OCI-LY7 (cell line): ENCODE results near the gene LYZL1. TPM values are rescaled to one million over a fixed set of nuclear protein-coding genes. Genes with fewer than 3 reads are reported as not detected.

Experiments used
- BruUV-seq: library from RNA; stranded (reverse); fragments of 400-500 nt; replicated peaks from 2 replicates; lab custom pipeline; 2021; lab: Mats Ljungman, UMichigan
- CTCF ChIA-PET: fragments of 300-600 bp; sonication (Branson Sonifier 250); formaldehyde crosslinking; loops from one replicate; lab custom pipeline; 2022; ENCODE audit warnings: antibody characterized with exemption; ENCODE audit not compliant: unreplicated experiment; lab: Charles Lee
- POLR2A ChIA-PET: fragments of 300-600 bp; sonication (Branson Sonifier 250); formaldehyde crosslinking; loops from one replicate; lab custom pipeline; 2022; ENCODE audit warnings: antibody characterized with exemption; lab: Charles Lee
- DNase-seq: peaks from one replicate; pipeline ENCODE4 v3.0.0-alpha.2; 2015; ENCODE audit warnings: low spot score
- H2AFZ ChIP-seq: fragments of 200-600 bp; sonication (generic), shearing (Covaris generic); 2 replicates; pipeline ENCODE4 v1.6.1; 2014; ENCODE audit warnings: mild to moderate bottlenecking, antibody characterized with exemption, low read length, moderate library complexity
- H3K27ac ChIP-seq: fragments of 200-600 bp; sonication (generic); 2 replicates; pipeline ENCODE4 v1.5.1; 2014; ENCODE audit warnings: mixed run types, low read depth, mild to moderate bottlenecking, moderate library complexity, low read length, inconsistent platforms; ENCODE audit not compliant: poor library complexity, severe bottlenecking
- H3K36me3 ChIP-seq: fragments of 200-600 bp; sonication (generic); 2 replicates; pipeline ENCODE4 v1.6.1; 2014; ENCODE audit warnings: mild to moderate bottlenecking, antibody characterized with exemption, low read length, moderate library complexity, mixed read lengths; ENCODE audit not compliant: insufficient read depth
- H3K4me1 ChIP-seq: fragments of 200-600 bp; sonication (generic); 2 replicates; pipeline ENCODE4 v1.5.1; 2014; ENCODE audit warnings: mild to moderate bottlenecking, low read length; ENCODE audit not compliant: insufficient read depth, poor library complexity, severe bottlenecking
- H3K4me2 ChIP-seq: fragments of 200-600 bp; sonication (generic); 2 replicates; pipeline ENCODE4 v1.6.1; 2014; ENCODE audit warnings: mild to moderate bottlenecking, low read length
- H3K4me3 ChIP-seq: fragments of 200-600 bp; sonication (generic); 2 replicates; pipeline ENCODE4 v1.5.1; 2014; ENCODE audit warnings: mild to moderate bottlenecking, low read depth, low read length; ENCODE audit not compliant: poor library complexity, severe bottlenecking
- H3K79me2 ChIP-seq: fragments of 200-600 bp; sonication (generic); 2 replicates; pipeline ENCODE4 v1.6.1; 2016; ENCODE audit warnings: low read depth, mild to moderate bottlenecking, low read length, moderate library complexity, mixed read lengths; ENCODE audit not compliant: insufficient read depth
- H3K9me2 ChIP-seq: fragments of 200-600 bp; sonication (generic); 2 replicates; pipeline ENCODE4 v1.6.1; 2016; ENCODE audit warnings: mild to moderate bottlenecking, low read length, mixed read lengths; ENCODE audit not compliant: insufficient read depth
- H3K9me3 ChIP-seq: fragments of 200-600 bp; sonication (generic); 2 replicates; pipeline ENCODE4 v1.6.1; 2014; ENCODE audit warnings: mild to moderate bottlenecking, mixed run types, low read length, mixed read lengths
- H4K20me1 ChIP-seq: fragments of 200-600 bp; sonication (generic); 2 replicates; pipeline ENCODE4 v1.6.1; 2014; ENCODE audit warnings: mild to moderate bottlenecking, antibody characterized with exemption, low read length, moderate library complexity, mixed read lengths; ENCODE audit not compliant: insufficient read depth
- CTCF ChIP-seq: fragments of 200-600 bp; sonication (generic); conservative IDR thresholded peaks from 2 replicates; pipeline ENCODE4 v1.5.1; 2014; ENCODE audit warnings: mild to moderate bottlenecking, antibody characterized with exemption, low read length, moderate library complexity, mixed read lengths
- EZH2phosphoT487 ChIP-seq: fragments of 200-600 bp; sonication (generic); IDR thresholded peaks from 2 replicates; pipeline ENCODE4 v1.6.1; 2018; ENCODE audit warnings: low read depth, borderline replicate concordance, mild to moderate bottlenecking, mixed run types, antibody characterized with exemption, low read length, moderate library complexity, mixed read lengths
- intact Hi-C: fragments of 100-400 bp; cut with micrococcal nuclease; formaldehyde crosslinking; loops from one replicate; pipeline ENCODE4 v1.10.0; 2022; ENCODE audit not compliant: unreplicated experiment
- total RNA-seq, 2 experiments: library from RNA; depleted of rRNA in 1 of 2; stranded (reverse); fragments of >200 nt in 1 of 2; shearing (Covaris generic) in 1 of 2; gene quantifications; 2 replicates each; pipeline ENCODE4 v1.2.3, GENCODE V29; 2014 to 2022

LYZL1 gene
- total RNA-seq, 2 experiments from 2014 or later = not detected

DNA sequence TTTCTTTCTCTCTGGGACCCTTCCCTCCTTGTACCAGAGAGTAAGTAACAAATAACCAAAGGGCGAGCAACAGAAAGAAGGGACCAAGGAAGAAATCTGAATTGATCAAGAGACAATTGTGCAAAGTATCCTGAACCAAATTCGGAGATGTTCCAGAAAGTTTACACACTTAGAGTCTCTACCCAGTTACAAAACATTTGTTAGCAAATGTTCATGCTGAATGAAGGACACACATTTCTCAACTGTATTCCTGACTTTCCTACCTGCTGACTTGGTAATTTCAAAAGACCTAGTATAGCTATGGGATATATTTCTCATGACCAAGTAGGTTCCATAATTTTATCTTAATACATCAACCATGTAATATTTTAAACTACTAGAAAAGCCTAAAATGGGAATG, 37.4 kb downstream of the LYZL1 start:
- no peak for DNase-seq
- H3K9me2 ChIP-seq = no peaks in the 10 kb centered on the region
- no TSS peak for BruUV-seq
- ChIA-PET POLR2A (interaction anchor here (0.6 kb wide), 1 partner anchor 76 kb away, joined by 3 read pairs; no protein-coding TSS in a partner anchor), CTCF (no interaction called here)
- no peak overlapping the region for H2AFZ ChIP-seq
- no peaks in the 10 kb centered on the region for H4K20me1 ChIP-seq
- H3K27ac ChIP-seq = no peak overlapping the region
- no peak overlapping the region for H3K4me3 ChIP-seq
- intact Hi-C loops = no loop called here
- no peaks in the 10 kb centered on the region for H3K9me3 ChIP-seq
- no peaks in the 10 kb centered on the region for H3K79me2 ChIP-seq
- TF ChIP-seq CTCF (no peak), EZH2phosphoT487 (no peak)
- no peaks in the 10 kb centered on the region for H3K4me1 ChIP-seq
- no peaks in the 10 kb centered on the region for H3K36me3 ChIP-seq
- no peak overlapping the region for H3K4me2 ChIP-seq

DNA sequence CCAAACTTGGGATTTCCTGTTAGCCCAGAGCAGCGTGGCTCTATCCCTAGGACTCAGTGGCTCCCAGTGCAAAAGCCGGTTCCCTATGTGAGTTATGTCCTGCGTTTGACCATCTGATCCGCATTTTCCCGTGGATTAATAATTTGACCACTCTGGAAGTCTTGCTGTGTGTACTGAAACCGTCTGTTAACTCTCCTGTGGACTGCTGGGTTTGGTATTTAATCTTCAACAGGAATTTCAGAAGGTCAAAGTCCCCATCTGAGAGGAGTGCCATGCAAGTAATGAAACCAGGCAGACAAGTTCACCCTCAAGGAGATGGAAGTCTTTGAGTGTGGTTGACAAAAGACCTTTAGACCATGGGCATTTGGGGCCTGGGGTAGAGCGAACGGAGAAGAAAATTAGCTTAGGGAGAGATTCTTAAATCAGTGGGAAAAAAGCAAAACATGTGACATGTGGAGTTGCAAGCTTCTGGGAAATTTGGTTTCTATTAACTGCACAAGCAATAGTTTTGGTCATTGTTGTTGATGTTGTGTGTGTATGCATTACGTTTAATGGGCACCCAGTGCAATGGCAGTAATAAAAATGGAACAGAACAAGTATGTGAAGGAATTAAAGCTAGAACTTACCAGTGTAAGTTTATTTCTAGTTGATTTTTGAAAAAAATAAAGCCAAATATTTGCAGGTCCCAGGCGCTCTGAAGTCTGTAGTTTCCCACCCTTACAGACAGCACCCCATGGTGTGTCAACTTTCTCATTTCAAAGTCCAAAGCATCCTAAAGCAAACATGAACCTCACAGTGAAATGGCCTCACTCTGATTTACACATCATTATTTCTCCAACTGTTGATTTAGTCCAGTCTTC, 38.2 kb downstream of the LYZL1 start:
- intact Hi-C loops = no loop called here
- Histone ChIP-seq H3K27ac (no peak overlapping the region), H2AFZ (no peak overlapping the region), H3K9me3 (no peaks in the 10 kb centered on the region), H3K4me3 (no peak overlapping the region), H3K4me1 (no peaks in the 10 kb centered on the region), H3K36me3 (no peaks in the 10 kb centered on the region), H4K20me1 (no peaks in the 10 kb centered on the region), H3K9me2 (no peaks in the 10 kb centered on the region), H3K79me2 (no peaks in the 10 kb centered on the region), H3K4me2 (no peak overlapping the region)
- BruUV-seq = no TSS peak
- POLR2A ChIA-PET = no interaction called here
- TF ChIP-seq EZH2phosphoT487 (no peak), CTCF (no peak)
- CTCF ChIA-PET = no interaction called here
- no peak for DNase-seq

DNA sequence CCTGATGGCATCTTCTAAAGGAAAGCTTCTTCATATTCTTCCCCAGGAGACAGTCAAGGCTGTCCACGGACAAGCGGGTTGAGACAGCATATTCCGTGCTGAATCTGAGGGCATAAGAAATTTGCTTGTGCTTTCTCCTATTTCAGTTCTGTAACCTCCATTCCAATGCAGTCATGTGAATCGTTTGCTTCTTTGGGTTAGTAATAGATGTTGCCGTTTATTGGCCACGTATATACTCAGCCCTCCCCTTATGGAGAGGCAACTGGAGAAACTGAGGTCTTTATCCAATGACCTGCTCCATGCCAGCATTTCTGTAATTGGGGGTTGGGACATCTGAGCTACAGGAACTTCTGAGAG, 38.9 kb downstream of the LYZL1 start:
- Histone ChIP-seq H3K4me1 (no peaks in the 10 kb centered on the region), H3K9me2 (no peaks in the 10 kb centered on the region), H3K79me2 (no peaks in the 10 kb centered on the region), H3K36me3 (no peaks in the 10 kb centered on the region), H3K4me2 (no peak overlapping the region), H3K9me3 (no peaks in the 10 kb centered on the region), H2AFZ (no peak overlapping the region), H3K4me3 (no peak overlapping the region), H4K20me1 (no peaks in the 10 kb centered on the region), H3K27ac (no peak overlapping the region)
- no peak for DNase-seq
- POLR2A ChIA-PET = no interaction called here
- CTCF ChIA-PET = no interaction called here
- intact Hi-C loops = no loop called here
- TF ChIP-seq CTCF (no peak), EZH2phosphoT487 (no peak)
- BruUV-seq = no TSS peak
